GM12878 (cell line): Measurements from ENCODE around the gene ID3. TPM values are rescaled to one million over a fixed set of nuclear protein-coding genes. Genes with fewer than 3 reads are reported as not detected.

Experiments used
- ATAC-seq: fragments of 200-7000 bp; cut with Tn5 transposase; 3 replicates; pipeline ENCODE4 v1.9.1; 2020; ENCODE audit warnings: mild to moderate bottlenecking, moderate library complexity
- BruUV-seq: library from RNA; stranded (reverse); fragments of 400-500 nt; replicated peaks from 2 replicates; lab custom pipeline; 2021; lab: Mats Ljungman, UMichigan
- CTCF ChIA-PET: fragments of 300-600 bp; sonication (Branson Sonifier 250); formaldehyde crosslinking; extraction: SDS; loops from one replicate; lab custom pipeline; 2021; ENCODE audit warnings: inconsistent platforms; lab: Yijun Ruan, JAX
- POLR2A ChIA-PET: fragments of 350-600 bp; formaldehyde crosslinking; extraction: SDS; loops from one replicate; lab custom pipeline; 2021; ENCODE audit warnings: inconsistent platforms; lab: Charles Lee
- RAD21 ChIA-PET: fragments of 300-600 bp; sonication (Branson Sonifier 250); formaldehyde crosslinking; loops from one replicate; lab custom pipeline; 2023; ENCODE audit warnings: antibody characterized with exemption; ENCODE audit not compliant: unreplicated experiment; lab: Charles Lee
- SMC1A ChIA-PET: fragments of 300-600 bp; sonication (Branson Sonifier 250); formaldehyde crosslinking; loops from one replicate; lab custom pipeline; 2023; ENCODE audit not compliant: unreplicated experiment, uncharacterized antibody; lab: Charles Lee
- DNase-seq: peaks from one replicate; pipeline ENCODE4 v3.0.0-alpha.2; 2011; ENCODE audit warnings: low read depth, low spot score
- FAIRE-seq: peaks from 3 replicates; lab custom pipeline; 2011; peaks lifted over from hg19 to GRCh38; lab: Jason Lieb, UNC
- H2AFZ ChIP-seq: 2 replicates; pipeline ENCODE4 v1.6.0; 2011; ENCODE audit warnings: low read depth, low read length, control low read depth; ENCODE audit not compliant: control insufficient read depth
- H3K27ac ChIP-seq: 2 replicates; pipeline ENCODE4 v1.5.1; 2011; ENCODE audit warnings: control low read depth; ENCODE audit not compliant: control insufficient read depth, insufficient read depth
- H3K27me3 ChIP-seq, 2 experiments: replicated peaks in 1 of 2; 2 replicates each; pipeline versions ENCODE4 v1.6.0 to v1.6.1; 2011; ENCODE audit warnings: low read length in 1 of 2; ENCODE audit not compliant: control insufficient read depth in 2 of 2, insufficient read depth in 2 of 2
- H3K36me3 ChIP-seq, 2 experiments: 2 replicates each; pipeline ENCODE4 v1.5.1; 2011; ENCODE audit warnings: low read length in 1 of 2; ENCODE audit not compliant: control insufficient read depth in 2 of 2, insufficient read depth in 2 of 2
- H3K4me1 ChIP-seq: 2 replicates; pipeline ENCODE4 v1.6.1; 2011; ENCODE audit warnings: mild to moderate bottlenecking, low read length, moderate library complexity, mixed read lengths; ENCODE audit not compliant: control insufficient read depth, insufficient read depth
- H3K4me2 ChIP-seq: 2 replicates; pipeline ENCODE4 v1.6.0; 2011; ENCODE audit warnings: control low read depth; ENCODE audit not compliant: control insufficient read depth, insufficient read depth
- H3K4me3 ChIP-seq: fragments of 200-600 bp; sonication (generic); 2 replicates; pipeline ENCODE4 v1.5.1; 2016
- H3K79me2 ChIP-seq: 2 replicates; pipeline ENCODE4 v1.6.0; 2011; ENCODE audit warnings: low read length; ENCODE audit not compliant: control insufficient read depth, insufficient read depth
- H3K9ac ChIP-seq: 2 replicates; pipeline ENCODE4 v1.8.0; 2011; ENCODE audit warnings: low read length, control low read depth, mixed read lengths; ENCODE audit not compliant: control insufficient read depth, insufficient read depth
- H3K9me3 ChIP-seq: replicated peaks from 3 replicates; pipeline ENCODE4 v1.5.1; 2011; ENCODE audit warnings: mild to moderate bottlenecking, low read length; ENCODE audit not compliant: control insufficient read depth, insufficient read depth
- H4K20me1 ChIP-seq: 2 replicates; pipeline ENCODE4 v1.6.0; 2011; ENCODE audit not compliant: control insufficient read depth, insufficient read depth
- BHLHE40 ChIP-seq, 2 experiments: fragments of 450-650 bp in 1 of 2; IDR thresholded peaks; 2 replicates each; pipeline ENCODE4 v1.6.1; 2011 to 2017; ENCODE audit warnings: low read depth in 2 of 2, borderline replicate concordance in 1 of 2, improper control_type of control experiment in 1 of 2, low read length in 1 of 2, mild to moderate bottlenecking in 1 of 2
- CBFB ChIP-seq: IDR thresholded peaks from 2 replicates; pipeline ENCODE4 v1.6.1; 2016; ENCODE audit warnings: antibody characterized with exemption, low read depth
- E2F8 ChIP-seq: fragments of 450-650 bp; IDR thresholded peaks from 2 replicates; pipeline ENCODE4 v1.6.1; 2018; ENCODE audit warnings: mild to moderate bottlenecking, low read depth, moderate library complexity; ENCODE audit not compliant: partially characterized antibody
- EED ChIP-seq: sonication (generic); IDR thresholded peaks from 2 replicates; pipeline ENCODE4 v1.6.1; 2016; ENCODE audit warnings: antibody characterized with exemption, low read depth
- EGR1 ChIP-seq, 2 experiments: IDR thresholded peaks; 1 replicate in 1 of 2; 2 replicates in 1 of 2; pipeline ENCODE4 v1.6.1; 2011 to 2012; ENCODE audit warnings: low read depth in 2 of 2, low read length in 2 of 2, borderline replicate concordance in 1 of 2, mild to moderate bottlenecking in 1 of 2, moderate library complexity in 1 of 2
- RCOR1 ChIP-seq: conservative IDR thresholded peaks from 2 replicates; pipeline ENCODE4 v1.6.1; 2012; ENCODE audit warnings: low read depth, low read length, improper control_type of control experiment
- SIX5 ChIP-seq: IDR thresholded peaks from 2 replicates; pipeline ENCODE4 v1.6.1; 2011; ENCODE audit warnings: mild to moderate bottlenecking, low read depth, low read length, moderate library complexity; ENCODE audit not compliant: severe bottlenecking
- SMARCA5 ChIP-seq: fragments of 450-650 bp; IDR thresholded peaks from 2 replicates; pipeline ENCODE4 v1.6.1; 2017; ENCODE audit warnings: mild to moderate bottlenecking
- TBL1XR1 ChIP-seq: IDR thresholded peaks from 2 replicates; pipeline ENCODE4 v1.6.1; 2012; ENCODE audit warnings: low read depth, low read length, improper control_type of control experiment
- TCF12 ChIP-seq: IDR thresholded peaks from 2 replicates; pipeline ENCODE4 v1.6.1; 2011; ENCODE audit warnings: low read depth, mild to moderate bottlenecking, low read length
- ZBTB4 ChIP-seq: fragments of 450-650 bp; formaldehyde crosslinking; IDR thresholded peaks from 2 replicates; pipeline ENCODE4 v1.4.0; 2022; ENCODE audit warnings: mild to moderate bottlenecking, moderate library complexity
- ZNF207 ChIP-seq: fragments of 450-650 bp; IDR thresholded peaks from 2 replicates; pipeline ENCODE4 v1.6.1; 2014; ENCODE audit warnings: antibody characterized with exemption, mild to moderate bottlenecking, borderline replicate concordance
- ZNF24 ChIP-seq: fragments of 450-650 bp; IDR thresholded peaks from 2 replicates; pipeline ENCODE4 v1.6.1; 2017; ENCODE audit warnings: antibody characterized with exemption, mild to moderate bottlenecking
- WGBS: methylation state at CpG from one replicate; pipeline ENCODE4 v1.1.6; 2016; ENCODE audit warnings: low lambda C conversion rate; ENCODE audit not compliant: insufficient replicate concordance, insufficient coverage; ENCODE audit errors: missing lambda C conversion rate; 5-methylcytosine and 5-hydroxymethylcytosine counted together
- in situ Hi-C: fragments of 300-500 bp; cut with MboI; formaldehyde crosslinking; loops from 9 replicates; pipeline ENCODE4 v1.14.3; 2018; ENCODE audit warnings: mixed read lengths
- intact Hi-C: fragments of 100-400 bp; cut with micrococcal nuclease; formaldehyde crosslinking; loops from one replicate; pipeline ENCODE4 v1.14.2; 2022; ENCODE audit not compliant: unreplicated experiment
- polyA plus RNA-seq, 11 experiments: library from polyadenylated mRNA; depleted of rRNA in 4 of 11; unstranded in 6 of 11; stranded (reverse) in 5 of 11; fragments of >200 nt; fragmentation: Nextera tagmentation in 4 of 11; fragmentation: Illumina TruSeq in 1 of 11; extraction: Ambion mirVana in 4 of 11; extraction: Trizol in 1 of 11; gene quantifications; 1 replicate in 1 of 11; 2 replicates in 10 of 11; pipeline versions ENCODE4 v1.2.1 to v1.2.3, GENCODE V29; 2011 to 2016; ENCODE audit warnings: inconsistent platforms in 2 of 11, missing spikeins in 2 of 11, low read depth in 1 of 11
- total RNA-seq, 4 experiments: library from RNA; depleted of rRNA in 3 of 4; stranded (reverse); fragments of >200 nt in 3 of 4; fragmentation: Illumina TruSeq in 1 of 4; extraction: Trizol in 1 of 4; gene quantifications; 2 replicates each; pipeline versions ENCODE4 v1.2.1 to v1.2.3, GENCODE V29; 2013 to 2021
- TF ChIP-seq, protein P1 (sequence below): IDR thresholded peaks from 2 replicates; pipeline ENCODE4 v1.6.1; 2011; ENCODE audit warnings: mild to moderate bottlenecking, low read depth, low read length, moderate library complexity; ENCODE audit not compliant: insufficient replicate concordance

Gene ID3
- total and polyA plus RNA-seq, 10 of the 15 experiments (the other 5 are each of a cell fraction or from before 2014, with no cell fraction given), result 42.7 to 475 (median 207) TPM

- TF ChIP-seq ZBTB4 (no peak), ZNF24 (no peak), SIX5 (no peak), CBFB (no peak), EED (peak; percentile 81), ZNF207 (no peak), TCF12 (peak; percentile 74; the same call in 1 of the 2 replicates), RCOR1 (no peak)
- TF ChIP-seq, all 136 proteins: peak for 7
These were observed 34.4 kb upstream of the ID3 start (continued) for GRCh38 chr1:23593556-23594148.

GRCh38 chr1:23593042-23593521 is 33.8 kb upstream of the ID3 start:
- FAIRE-seq, result no peak
- RAD21 ChIA-PET, result interaction anchor here (1.2 to 14.9 kb wide), 11 partner anchors 8 to 47 kb away, joined by 3 to 252 read pairs (median 26); partner anchors contain the start of gene ID3
- Histone ChIP-seq H4K20me1 (no peaks in the 10 kb centered on the region), H3K27me3 (no peaks in the 10 kb centered on the region), H3K9ac (peak overlapping the region; percentile 64), H3K4me3 (peak overlapping the region; percentile 9; the same call in 1 of the 2 replicates), H3K9me3 (no peaks in the 10 kb centered on the region), H3K27ac (peak overlapping the region; percentile 93), H3K36me3 (no peaks in the 10 kb centered on the region), H3K79me2 (peaks cover 3% of the 10 kb centered on the region; the same call in 1 of the 2 replicates), H3K4me1 (peaks cover 80% of the 10 kb centered on the region), H2AFZ (peak overlapping the region; percentile 24; the same call in 1 of the 2 replicates), H3K4me2 (peak overlapping the region; percentile 70)
- SMC1A ChIA-PET, result interaction anchor here (0.9 to 19.7 kb wide), 13 partner anchors 9 to 48 kb away, joined by 3 to 419 read pairs (median 19); partner anchors contain the start of gene ID3
- POLR2A ChIA-PET, result interaction anchor here (0.7 to 17.0 kb wide), 12 partner anchors 8 to 227 kb away, joined by 3 to 271 read pairs (median 4); partner anchors contain the start of gene ID3
- WGBS, result 51% methylated on average over 5 of the region's 5 CpGs
- no TSS peak for BruUV-seq
- intact Hi-C loops (loop anchor here (5.0 kb wide), 1 partner anchor 36 kb away; the partner anchor contains the start of gene ID3), in situ Hi-C loops (loop anchor here (25.0 kb wide), 2 partner anchors 1419 to 1806 kb away; partner anchors contain the start of gene USP48)
- CTCF ChIA-PET, result interaction anchor here (1.1 to 11.4 kb wide), 8 partner anchors 9 to 96 kb away, joined by 3 to 108 read pairs (median 8); partner anchors contain the start of gene ID3
- no peak for ATAC-seq
- no peak for DNase-seq
- 0 out of 2 replicates have a peak, but pooled peaks have one; percentile 55 for TF ChIP-seq SMARCA5
- no peak for TF ChIP-seq TBL1XR1
- no peak for TF ChIP-seq E2F8
- 0 out of 3 replicates have a peak, but pooled peaks of 1 of the 2 experiments have one; percentile 7 for TF ChIP-seq EGR1 (IDR thresholded peaks at IDR 0.05; ENCODE audit: borderline replicate concordance in 1 of 2, low read depth in 2 of 2, low read length in 2 of 2)
- TF ChIP-seq, protein P1, sequence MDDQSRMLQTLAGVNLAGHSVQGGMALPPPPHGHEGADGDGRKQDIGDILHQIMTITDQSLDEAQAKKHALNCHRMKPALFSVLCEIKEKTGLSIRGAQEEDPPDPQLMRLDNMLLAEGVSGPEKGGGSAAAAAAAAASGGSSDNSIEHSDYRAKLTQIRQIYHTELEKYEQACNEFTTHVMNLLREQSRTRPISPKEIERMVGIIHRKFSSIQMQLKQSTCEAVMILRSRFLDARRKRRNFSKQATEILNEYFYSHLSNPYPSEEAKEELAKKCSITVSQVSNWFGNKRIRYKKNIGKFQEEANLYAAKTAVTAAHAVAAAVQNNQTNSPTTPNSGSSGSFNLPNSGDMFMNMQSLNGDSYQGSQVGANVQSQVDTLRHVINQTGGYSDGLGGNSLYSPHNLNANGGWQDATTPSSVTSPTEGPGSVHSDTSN, result no peak
- TF ChIP-seq BHLHE40 (IDR thresholded peaks at IDR 0.05; ENCODE audit: borderline replicate concordance in 1 of 2, low read depth in 2 of 2, low read length in 1 of 2), result no peak
